Kidney epithelial cell (primary cell): Measurements from ENCODE around the gene PER3. TPM values are rescaled to one million over a fixed set of nuclear protein-coding genes. Genes with fewer than 3 reads are reported as not detected.

Experiments used
- DNase-seq: peaks from one replicate; pipeline ENCODE4 v3.0.0-alpha.2; 2010; ENCODE audit warnings: low read depth
- H3K27me3 ChIP-seq: 2 replicates; pipeline ENCODE4 v1.6.0; 2011; ENCODE audit warnings: low read length; ENCODE audit not compliant: control insufficient read depth, insufficient read depth
- H3K36me3 ChIP-seq: 2 replicates; pipeline ENCODE4 v1.5.1; 2011; ENCODE audit warnings: low read length; ENCODE audit not compliant: control insufficient read depth, insufficient read depth
- H3K4me3 ChIP-seq: 2 replicates; pipeline ENCODE4 v1.5.1; 2011; ENCODE audit warnings: low read depth, mild to moderate bottlenecking, control low read depth, low read length
- total RNA-seq: library from RNA; depleted of rRNA; stranded (reverse); fragments of >200 nt; gene quantifications from 2 replicates; pipeline ENCODE4 v1.2.3, GENCODE V29; 2015
- TF ChIP-seq, protein P1 (sequence below): IDR thresholded peaks from 2 replicates; pipeline ENCODE4 v1.5.1; 2011; ENCODE audit warnings: mild to moderate bottlenecking, moderate library complexity, low read length, control low read depth, inconsistent platforms; ENCODE audit not compliant: insufficient read depth, poor library complexity, severe bottlenecking

Gene PER3
- total RNA-seq, 1 donor from 2014 or later = 3.8 TPM

DNA sequence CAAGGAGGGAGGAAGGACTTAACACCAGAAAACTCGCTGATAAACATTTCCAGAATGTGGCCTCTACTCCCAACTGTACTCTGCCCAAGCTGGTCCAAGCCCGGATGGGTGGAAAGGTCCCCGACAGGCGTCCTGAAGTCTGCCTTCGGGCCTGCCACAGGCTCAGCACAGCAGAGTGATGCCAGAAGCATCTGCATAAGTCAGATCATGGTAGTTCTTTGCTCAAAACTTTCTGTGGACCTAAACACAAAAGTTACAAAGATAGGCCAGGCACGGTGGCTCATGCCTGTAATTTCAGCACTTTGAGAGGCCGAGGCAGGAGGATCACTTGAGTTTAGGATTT, 69.6 kb downstream of the PER3 start:
- Histone ChIP-seq H3K4me3 (no peak overlapping the region), H3K27me3 (no peaks in the 10 kb centered on the region), H3K36me3 (no peaks in the 10 kb centered on the region)
- TF ChIP-seq, protein P1, sequence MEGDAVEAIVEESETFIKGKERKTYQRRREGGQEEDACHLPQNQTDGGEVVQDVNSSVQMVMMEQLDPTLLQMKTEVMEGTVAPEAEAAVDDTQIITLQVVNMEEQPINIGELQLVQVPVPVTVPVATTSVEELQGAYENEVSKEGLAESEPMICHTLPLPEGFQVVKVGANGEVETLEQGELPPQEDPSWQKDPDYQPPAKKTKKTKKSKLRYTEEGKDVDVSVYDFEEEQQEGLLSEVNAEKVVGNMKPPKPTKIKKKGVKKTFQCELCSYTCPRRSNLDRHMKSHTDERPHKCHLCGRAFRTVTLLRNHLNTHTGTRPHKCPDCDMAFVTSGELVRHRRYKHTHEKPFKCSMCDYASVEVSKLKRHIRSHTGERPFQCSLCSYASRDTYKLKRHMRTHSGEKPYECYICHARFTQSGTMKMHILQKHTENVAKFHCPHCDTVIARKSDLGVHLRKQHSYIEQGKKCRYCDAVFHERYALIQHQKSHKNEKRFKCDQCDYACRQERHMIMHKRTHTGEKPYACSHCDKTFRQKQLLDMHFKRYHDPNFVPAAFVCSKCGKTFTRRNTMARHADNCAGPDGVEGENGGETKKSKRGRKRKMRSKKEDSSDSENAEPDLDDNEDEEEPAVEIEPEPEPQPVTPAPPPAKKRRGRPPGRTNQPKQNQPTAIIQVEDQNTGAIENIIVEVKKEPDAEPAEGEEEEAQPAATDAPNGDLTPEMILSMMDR = no peak
- DNase-seq = no peak

DNA sequence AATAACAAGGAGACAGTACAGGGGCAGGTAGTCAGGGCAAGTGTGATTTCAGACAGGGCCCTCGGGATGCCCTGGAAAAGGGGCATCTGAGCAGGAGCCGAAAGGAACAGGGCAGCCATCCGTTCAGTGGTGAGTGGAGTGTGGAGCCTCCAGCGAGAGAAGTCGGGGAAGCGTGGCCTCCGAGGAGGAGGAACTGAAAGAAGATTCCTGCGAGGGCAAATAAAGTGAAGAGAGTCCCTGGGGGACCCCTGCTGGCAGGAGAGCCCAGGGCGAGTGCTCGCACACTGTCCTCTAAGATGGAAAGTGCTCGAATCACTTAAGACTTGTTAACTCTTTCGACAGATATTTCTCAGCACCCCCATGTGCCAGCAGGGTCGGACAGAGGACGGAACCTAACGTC, 72.3 kb downstream of the PER3 start:
- TF ChIP-seq, protein P1 = no peak
- no peak for DNase-seq

DNA sequence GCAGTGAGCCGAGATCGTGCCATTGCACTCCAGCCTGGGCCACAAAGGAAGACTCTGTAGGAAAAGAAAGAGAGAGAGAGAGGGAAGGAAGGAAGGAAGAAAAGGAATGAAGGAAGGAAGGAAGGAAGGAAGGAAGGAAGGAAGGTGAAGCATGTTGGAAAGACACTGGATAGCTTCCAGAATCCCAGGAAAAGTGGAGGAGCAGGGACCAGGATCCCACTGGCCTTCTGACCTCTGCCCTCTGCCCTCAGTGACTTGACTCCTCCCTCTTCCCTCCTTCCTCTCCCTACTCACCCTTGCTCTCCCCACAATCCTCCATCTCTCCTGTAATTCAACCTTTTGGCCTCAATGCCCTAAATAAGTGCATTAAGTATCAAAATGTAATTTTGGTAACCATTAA, 72.9 kb downstream of the PER3 start:
- Histone ChIP-seq H3K4me3 (no peak overlapping the region), H3K36me3 (no peaks in the 10 kb centered on the region), H3K27me3 (no peaks in the 10 kb centered on the region)
- no peak for DNase-seq
- TF ChIP-seq, protein P1 = no peak

More for the DNA sequence above, 72.3 kb downstream of the PER3 start:
- H3K4me3 ChIP-seq = no peak overlapping the region
- H3K27me3 ChIP-seq = no peaks in the 10 kb centered on the region
- no peaks in the 10 kb centered on the region for H3K36me3 ChIP-seq

DNA sequence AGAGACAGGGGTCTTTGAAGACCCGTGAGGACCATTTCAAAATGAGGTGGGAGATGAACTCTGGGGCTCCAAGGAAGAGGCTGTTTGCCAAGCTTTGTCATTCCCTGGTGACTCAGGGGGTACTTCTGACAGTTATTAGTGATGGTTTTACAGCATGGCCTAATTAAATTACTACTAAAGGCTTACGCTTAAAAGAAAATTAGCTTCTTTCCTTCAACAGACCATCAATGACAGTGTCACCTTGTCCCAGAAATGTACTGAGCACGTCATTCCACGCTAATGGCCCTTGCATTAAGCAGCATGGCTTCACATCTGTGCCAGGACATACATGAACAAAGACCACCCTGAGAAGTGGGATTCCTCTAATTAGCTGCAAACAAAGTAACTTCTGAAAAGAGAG, 73.9 kb downstream of the PER3 start:
- TF ChIP-seq, protein P1 = no peak
- Histone ChIP-seq H3K4me3 (no peak overlapping the region), H3K27me3 (no peaks in the 10 kb centered on the region), H3K36me3 (no peaks in the 10 kb centered on the region)
- DNase-seq = no peak

DNA sequence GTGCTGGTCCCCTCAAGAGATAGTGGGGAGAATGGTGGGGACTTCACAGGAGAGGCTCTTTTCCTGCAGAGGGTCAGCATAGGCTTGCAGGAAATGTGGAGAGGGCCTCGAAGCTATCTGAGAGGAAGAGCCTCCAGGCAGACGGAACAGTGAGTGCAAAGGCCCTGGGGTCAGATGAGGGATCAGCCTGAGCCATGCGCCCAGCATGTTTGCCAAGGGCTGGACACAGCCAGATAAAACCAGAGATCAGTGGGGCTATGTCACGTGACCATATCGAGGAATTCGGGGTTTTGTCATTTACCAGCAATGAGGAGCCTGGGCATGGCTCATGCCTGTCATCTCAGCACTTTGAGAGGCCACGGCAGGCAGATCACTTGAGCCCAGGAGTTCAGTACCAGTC, 75.3 kb downstream of the PER3 start:
- no peak for DNase-seq
- TF ChIP-seq, protein P1 = no peak
- Histone ChIP-seq H3K4me3 (no peak overlapping the region), H3K27me3 (no peaks in the 10 kb centered on the region), H3K36me3 (no peaks in the 10 kb centered on the region)

DNA sequence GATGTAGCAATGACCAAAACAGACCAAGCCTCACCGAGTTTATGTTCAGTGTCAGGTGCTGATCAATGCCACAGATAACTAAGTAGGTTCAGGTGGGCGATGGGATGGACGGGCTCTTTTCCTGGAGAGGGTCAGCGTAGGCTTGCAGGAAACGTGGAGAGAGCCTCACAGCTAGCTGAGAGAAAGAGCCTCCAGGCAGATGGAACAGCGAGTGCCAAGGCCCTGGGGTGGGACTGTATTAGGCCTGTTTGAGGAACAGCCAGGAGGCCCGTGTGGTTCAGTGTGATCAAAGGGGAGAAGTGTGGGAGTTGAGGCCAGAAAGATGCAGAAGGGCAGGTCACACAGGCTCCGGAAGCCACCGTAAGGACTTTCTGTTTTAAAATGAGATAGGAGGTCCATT, 76.0 kb downstream of the PER3 start:
- H3K4me3 ChIP-seq = no peak overlapping the region
- H3K27me3 ChIP-seq = no peaks in the 10 kb centered on the region
- no peaks in the 10 kb centered on the region for H3K36me3 ChIP-seq
- DNase-seq = no peak
- TF ChIP-seq, protein P1 = no peak
